Upper lobe of left lung (tissue), 6 donors: ENCODE data around the gene SGSM1. TPM values are rescaled to one million over a fixed set of nuclear protein-coding genes. Genes with fewer than 3 reads are reported as not detected.
A peak's percentile ranks its signal among the peaks of the same experiment; 100 is the strongest.

Experiments
- ATAC-seq, 2 donors: fragments of 200-7000 bp; cut with Tn5 transposase; one replicate each; pipeline ENCODE4 v1.9.1; 2022; ENCODE audit warnings: mild to moderate bottlenecking in 2 of 2, moderate library complexity in 2 of 2; ENCODE audit not compliant: low FRiP score in 2 of 2
- DNase-seq, 2 donors: peaks; one replicate each; pipeline ENCODE4 v3.0.0-alpha.2; 2019 to 2020
- H3K27ac ChIP-seq, 4 donors: fragments of 200-600 bp; sonication (generic); one replicate each; pipeline ENCODE4 v1.5.1; 2016 to 2019
- H3K27me3 ChIP-seq, 4 donors: fragments of 200-600 bp; sonication (generic); one replicate each; pipeline ENCODE4 v1.5.1; 2017 to 2019
- H3K36me3 ChIP-seq, 4 donors: fragments of 200-600 bp; sonication (generic); one replicate each; pipeline ENCODE4 v1.5.1; 2016 to 2019
- H3K4me1 ChIP-seq, 4 donors: fragments of 200-600 bp; sonication (generic); one replicate each; pipeline ENCODE4 v1.5.1; 2018 to 2019
- H3K4me3 ChIP-seq, 4 donors: fragments of 200-600 bp; sonication (generic); one replicate each; pipeline ENCODE4 v1.5.1; 2017 to 2019; ENCODE audit warnings: mild to moderate bottlenecking in 2 of 4, moderate library complexity in 1 of 4
- H3K9me3 ChIP-seq, 4 donors: fragments of 200-600 bp; sonication (generic); one replicate each; pipeline ENCODE4 v1.5.1; 2018 to 2019
- EP300 ChIP-seq, 4 donors: sonication (generic); formaldehyde crosslinking; IDR thresholded peaks; one replicate each; pipeline ENCODE4 v1.5.1; 2017; ENCODE audit warnings: antibody characterized with exemption in 4 of 4, control low read depth in 2 of 4
- POLR2A ChIP-seq, 4 donors: fragments of 450-650 bp; IDR thresholded peaks; one replicate each; pipeline ENCODE4 v1.5.1; 2016 to 2017; ENCODE audit warnings: antibody characterized with exemption in 4 of 4, mild to moderate bottlenecking in 2 of 4
- POLR2AphosphoS5 ChIP-seq, 2 donors: sonication (generic); formaldehyde crosslinking; IDR thresholded peaks; one replicate each; pipeline ENCODE4 v1.5.1; 2017; ENCODE audit warnings: antibody characterized with exemption in 2 of 2
- WGBS, 2 donors: methylation state at CpG; one replicate each; pipeline ENCODE4 v1.1.5; 2017 to 2018; 5-methylcytosine and 5-hydroxymethylcytosine counted together
- total RNA-seq, 6 donors: library from RNA; depleted of rRNA in 4 of 6; stranded (reverse); fragments of >200 nt in 4 of 6; gene quantifications; one replicate each; pipeline versions ENCODE4 v1.1.0 to v1.2.1, GENCODE V29; 2016 to 2021
- TF ChIP-seq, protein P1 (sequence below), 6 experiments: fragments of 450-650 bp in 4 of 6; fragments of 200-600 bp in 2 of 6; sonication (generic) in 2 of 6; IDR thresholded peaks; one replicate each; pipeline ENCODE4 v1.5.1; 2016 to 2019; ENCODE audit warnings: antibody characterized with exemption in 6 of 6
- donor health status: DM: no; HTN: no; CAD: no; lungs with moderate emphysema.
- donor health status: DM: no; HTN: yes; CAD: no; lungs with severe emphysema.

SGSM1 gene
- total RNA-seq, 6 donors from 2014 or later = 0.76 to 4.2 (median 2.8) TPM

GRCh38 chr22:24812950-24813775, 7.2 kb downstream of the SGSM1 start:
- no peak for DNase-seq
- no peaks in the 10 kb centered on the region for H3K36me3 ChIP-seq
- H3K4me1 ChIP-seq = peaks cover 0 to 20% (median 5%) of the 10 kb centered on the region in 4 donors
- no peaks in the 10 kb centered on the region for H3K27me3 ChIP-seq
- H3K9me3 ChIP-seq = peaks cover 0 to 12% (median 4%) of the 10 kb centered on the region in 4 donors
- H3K27ac ChIP-seq = peak overlapping the region in 1 of 4 donors; percentile 32
- no peak overlapping the region for H3K4me3 ChIP-seq
- no peak for ATAC-seq
- WGBS, 2 donors = 51 to 62% methylated on average over 13 of the region's 13 CpGs
- no peak for TF ChIP-seq POLR2AphosphoS5 (IDR thresholded peaks at IDR 0.05)
- TF ChIP-seq, protein P1, sequence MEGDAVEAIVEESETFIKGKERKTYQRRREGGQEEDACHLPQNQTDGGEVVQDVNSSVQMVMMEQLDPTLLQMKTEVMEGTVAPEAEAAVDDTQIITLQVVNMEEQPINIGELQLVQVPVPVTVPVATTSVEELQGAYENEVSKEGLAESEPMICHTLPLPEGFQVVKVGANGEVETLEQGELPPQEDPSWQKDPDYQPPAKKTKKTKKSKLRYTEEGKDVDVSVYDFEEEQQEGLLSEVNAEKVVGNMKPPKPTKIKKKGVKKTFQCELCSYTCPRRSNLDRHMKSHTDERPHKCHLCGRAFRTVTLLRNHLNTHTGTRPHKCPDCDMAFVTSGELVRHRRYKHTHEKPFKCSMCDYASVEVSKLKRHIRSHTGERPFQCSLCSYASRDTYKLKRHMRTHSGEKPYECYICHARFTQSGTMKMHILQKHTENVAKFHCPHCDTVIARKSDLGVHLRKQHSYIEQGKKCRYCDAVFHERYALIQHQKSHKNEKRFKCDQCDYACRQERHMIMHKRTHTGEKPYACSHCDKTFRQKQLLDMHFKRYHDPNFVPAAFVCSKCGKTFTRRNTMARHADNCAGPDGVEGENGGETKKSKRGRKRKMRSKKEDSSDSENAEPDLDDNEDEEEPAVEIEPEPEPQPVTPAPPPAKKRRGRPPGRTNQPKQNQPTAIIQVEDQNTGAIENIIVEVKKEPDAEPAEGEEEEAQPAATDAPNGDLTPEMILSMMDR (IDR thresholded peaks at IDR 0.05) = no peak
- no peak for TF ChIP-seq EP300 (IDR thresholded peaks at IDR 0.05)
- TF ChIP-seq POLR2A (IDR thresholded peaks at IDR 0.05) = no peak

DNA sequence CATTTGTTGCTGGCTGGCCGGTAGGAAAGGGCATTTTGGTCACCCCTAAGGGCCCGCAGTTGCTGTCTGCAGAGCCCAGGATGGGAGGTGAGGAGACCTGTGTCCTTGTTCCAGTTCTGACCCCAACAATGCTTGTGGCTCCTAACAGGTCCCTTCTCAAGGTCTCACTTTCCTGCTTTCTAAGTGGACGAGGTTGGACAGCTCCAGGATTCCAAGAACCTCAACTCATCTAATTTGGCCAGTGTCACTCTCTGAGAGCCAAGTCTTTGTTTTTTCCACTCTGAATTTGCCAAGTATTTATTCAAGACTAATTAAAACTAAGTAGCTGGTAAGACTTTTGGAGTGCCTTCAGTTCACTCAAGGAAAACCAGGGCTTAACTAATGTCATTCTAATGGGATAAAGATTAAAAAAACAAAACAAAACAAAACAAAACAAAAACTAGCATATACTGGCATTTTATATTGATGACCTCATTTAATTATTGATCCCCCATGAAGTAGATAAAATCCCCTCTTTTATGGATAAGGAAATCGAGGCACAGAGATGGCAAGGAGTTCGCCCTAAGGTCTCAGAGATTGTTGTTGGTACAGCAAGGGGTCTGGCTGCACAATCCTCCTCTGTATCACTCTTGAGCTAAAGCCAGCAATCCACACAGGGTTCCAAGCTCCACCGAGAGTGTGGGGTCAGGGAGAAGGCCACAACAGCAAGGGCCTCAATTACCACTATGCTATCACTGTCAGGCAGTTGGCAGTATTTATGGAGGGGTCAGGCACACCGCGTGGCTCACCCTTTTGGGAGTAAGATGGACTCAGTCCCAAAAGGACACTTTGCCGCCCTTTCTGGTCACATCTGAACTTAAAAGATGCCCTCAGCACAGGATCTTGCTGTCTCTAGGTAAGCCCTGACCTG, 8.1 kb downstream of the SGSM1 start:
- H3K27me3 ChIP-seq = no peaks in the 10 kb centered on the region
- WGBS, 2 donors = 84 to 87% methylated on average over 6 to 7 of the region's 9 CpGs
- no peaks in the 10 kb centered on the region for H3K36me3 ChIP-seq
- no peak overlapping the region for H3K27ac ChIP-seq
- TF ChIP-seq POLR2AphosphoS5 (IDR thresholded peaks at IDR 0.05) (no peak), POLR2A (IDR thresholded peaks at IDR 0.05) (no peak), EP300 (IDR thresholded peaks at IDR 0.05) (no peak)
- TF ChIP-seq, protein P1 (IDR thresholded peaks at IDR 0.05) = no peak
- H3K4me1 ChIP-seq = peaks cover 0 to 20% (median 5%) of the 10 kb centered on the region in 4 donors
- peaks cover 0 to 12% (median 4%) of the 10 kb centered on the region in 4 donors for H3K9me3 ChIP-seq
- no peak for DNase-seq
- no peak overlapping the region for H3K4me3 ChIP-seq
- ATAC-seq = no peak

GRCh38 chr22:24816806-24817205, 10.8 kb downstream of the SGSM1 start:
- Histone ChIP-seq H3K27me3 (no peaks in the 10 kb centered on the region), H3K4me1 (peaks cover 7 to 21% (median 9%) of the 10 kb centered on the region in 4 donors), H3K36me3 (no peaks in the 10 kb centered on the region), H3K27ac (no peak overlapping the region), H3K9me3 (peaks cover 0 to 12% (median 4%) of the 10 kb centered on the region in 4 donors), H3K4me3 (no peak overlapping the region)
- ATAC-seq (no peak), DNase-seq (no peak)
- WGBS, 2 donors = 68 to 82% methylated on average over 4 of the region's 4 CpGs
- TF ChIP-seq, protein P1 (IDR thresholded peaks at IDR 0.05) = no peak
- no peak for TF ChIP-seq EP300 (IDR thresholded peaks at IDR 0.05)

DNA sequence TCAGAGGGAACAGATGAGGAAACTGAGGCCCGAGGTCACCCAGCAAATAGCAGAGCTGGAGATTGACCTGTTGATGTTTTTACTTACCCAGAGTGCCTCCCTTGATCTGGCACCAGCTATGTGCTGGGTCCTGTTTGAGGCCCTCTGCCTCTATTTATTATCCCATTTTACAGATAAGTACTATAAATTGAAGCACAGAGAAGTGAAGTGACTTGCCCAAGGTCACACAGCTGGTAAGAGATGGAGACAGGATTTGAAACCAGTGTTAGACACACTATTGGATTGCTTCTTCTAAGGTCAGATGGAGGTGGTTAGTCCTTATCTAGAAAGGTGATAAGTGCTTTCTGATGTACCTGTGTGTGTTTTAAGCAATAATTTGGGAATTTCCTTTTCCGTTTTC, 13.5 kb downstream of the SGSM1 start:
- Histone ChIP-seq H3K9me3 (peaks cover 0 to 12% (median 4%) of the 10 kb centered on the region in 4 donors), H3K27me3 (no peaks in the 10 kb centered on the region), H3K4me3 (no peak overlapping the region), H3K27ac (no peak overlapping the region), H3K4me1 (peaks cover 0 to 13% (median 8%) of the 10 kb centered on the region in 4 donors), H3K36me3 (no peaks in the 10 kb centered on the region)
- WGBS, 2 donors = 38 to 50% methylated on average over 2 of the region's 2 CpGs
- ATAC-seq = no peak
- DNase-seq = no peak
- TF ChIP-seq EP300 (IDR thresholded peaks at IDR 0.05) (no peak), POLR2A (IDR thresholded peaks at IDR 0.05) (no peak)
- TF ChIP-seq, protein P1 (IDR thresholded peaks at IDR 0.05) = no peak
